HT-29 (cell line): ENCODE measurements around the gene MAPK8IP1. TPM values are rescaled to one million over a fixed set of nuclear protein-coding genes. Genes with fewer than 3 reads are reported as not detected.
A peak's percentile ranks its signal among the peaks of the same experiment; 100 is the strongest.

Source experiments
- DNase-seq: peaks from one replicate; pipeline ENCODE4 v3.0.0-alpha.2; 2015; ENCODE audit warnings: low spot score
- total RNA-seq: library from RNA; depleted of rRNA; stranded (reverse); fragments of >200 nt; shearing (Covaris generic); gene quantifications from 2 replicates; pipeline ENCODE4 v1.2.3, GENCODE V29; 2014

MAPK8IP1 gene
- total RNA-seq, 1 experiment from 2014 or later: 4.0 TPM

GRCh38 chr11:45907911-45908370, 22.5 kb downstream of the MAPK8IP1 start:
- no peak for DNase-seq

GRCh38 chr11:45909594-45910475, 24.4 kb downstream of the MAPK8IP1 start:
- DNase-seq: no peak

GRCh38 chr11:45910623-45911022, 25.2 kb downstream of the MAPK8IP1 start:
- DNase-seq: no peak

GRCh38 chr11:45913514-45913913, 28.1 kb downstream of the MAPK8IP1 start:
- no peak for DNase-seq

- no peak for DNase-seq
Observed at GRCh38 chr11:45913942-45914635, 28.6 kb downstream of the MAPK8IP1 start.

- DNase-seq: no peak
Observed at GRCh38 chr11:45915446-45915845, 30.0 kb downstream of the MAPK8IP1 start.

- no peak for DNase-seq
Observed at GRCh38 chr11:45917286-45917622, 31.8 kb downstream of the MAPK8IP1 start.

GRCh38 chr11:45917623-45918330, 32.3 kb downstream of the MAPK8IP1 start, which contains the start of gene PEX16:
TSS of gene PEX16 (minus strand) at chr11:45917877. CDS start at chr11:45917811, 66 bp downstream.
- peak; percentile 99 for DNase-seq

- peak; percentile 89 for DNase-seq
Observed at GRCh38 chr11:45918331-45918941, 33.0 kb downstream of the MAPK8IP1 start.

GRCh38 chr11:45918962-45919675, 33.7 kb downstream of the MAPK8IP1 start:
- DNase-seq: no peak

- DNase-seq: no peak
Observed at GRCh38 chr11:45919806-45920530, 34.5 kb downstream of the MAPK8IP1 start.

GRCh38 chr11:45920531-45921477, 35.4 kb downstream of the MAPK8IP1 start:
- DNase-seq: no peak

- DNase-seq: peak; percentile 81
Observed at GRCh38 chr11:45921561-45922424, 36.3 kb downstream of the MAPK8IP1 start.

GRCh38 chr11:45922425-45923082, 37.1 kb downstream of the MAPK8IP1 start, which contains the start of gene LARGE2:
TSS of gene LARGE2 (plus strand) at chr11:45922656. CDS start at chr11:45922883, 227 bp downstream.
- DNase-seq: peak; percentile 55

- DNase-seq: no peak
Observed at GRCh38 chr11:45924036-45924915, 38.8 kb downstream of the MAPK8IP1 start.

GRCh38 chr11:45924927-45925326, 39.5 kb downstream of the MAPK8IP1 start:
- DNase-seq: no peak
